GM20431 (cell line): ENCODE data around the gene BOD1.

Experiments
- in situ Hi-C: fragments of 300-500 bp; cut with MseI, MboI; formaldehyde crosslinking; loops from one replicate; pipeline ENCODE4 v1.15.0; 2020; ENCODE audit warnings: low sequenced_read_pairs; ENCODE audit not compliant: unreplicated experiment

Gene BOD1

GRCh38 chr5:173642191-173642816, 25.9 kb upstream of the BOD1 start:
- in situ Hi-C loops = no loop called here

GRCh38 chr5:173640156-173640804, 23.8 kb upstream of the BOD1 start:
- in situ Hi-C loops = no loop called here

GRCh38 chr5:173638126-173639040, 21.9 kb upstream of the BOD1 start:
- in situ Hi-C loops = no loop called here

- in situ Hi-C loops = no loop called here
These were observed 20.9 kb upstream of the BOD1 start for GRCh38 chr5:173637340-173637739.

- in situ Hi-C loops = no loop called here
These were observed 18.1 kb upstream of the BOD1 start for GRCh38 chr5:173634465-173634983.

DNA sequence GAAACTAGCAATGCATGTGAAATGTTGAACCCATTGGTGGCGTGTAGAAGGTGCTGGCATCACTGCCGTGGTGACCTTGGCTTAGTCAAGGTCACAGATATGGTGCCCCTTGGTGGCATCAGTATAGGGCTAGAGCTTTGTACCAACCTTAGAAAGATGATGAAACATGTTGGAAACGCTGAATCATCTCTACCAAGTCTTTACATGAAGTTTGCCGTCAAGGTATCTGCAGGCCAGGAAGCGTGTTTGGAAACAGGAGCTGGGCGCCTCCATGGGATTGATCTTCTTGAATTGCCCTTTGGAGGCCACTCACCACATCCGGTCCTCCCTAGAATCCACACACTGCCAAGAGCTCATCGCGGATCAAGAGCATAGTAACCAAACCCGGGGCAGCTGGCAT, 16.9 kb upstream of the BOD1 start:
- in situ Hi-C loops = no loop called here

- in situ Hi-C loops = no loop called here
These were observed 15.0 kb upstream of the BOD1 start for GRCh38 chr5:173631478-173631877.

GRCh38 chr5:173630724-173631365, 14.4 kb upstream of the BOD1 start:
- in situ Hi-C loops = no loop called here

- in situ Hi-C loops = no loop called here
These were observed 13.2 kb upstream of the BOD1 start for GRCh38 chr5:173629628-173630027.

DNA sequence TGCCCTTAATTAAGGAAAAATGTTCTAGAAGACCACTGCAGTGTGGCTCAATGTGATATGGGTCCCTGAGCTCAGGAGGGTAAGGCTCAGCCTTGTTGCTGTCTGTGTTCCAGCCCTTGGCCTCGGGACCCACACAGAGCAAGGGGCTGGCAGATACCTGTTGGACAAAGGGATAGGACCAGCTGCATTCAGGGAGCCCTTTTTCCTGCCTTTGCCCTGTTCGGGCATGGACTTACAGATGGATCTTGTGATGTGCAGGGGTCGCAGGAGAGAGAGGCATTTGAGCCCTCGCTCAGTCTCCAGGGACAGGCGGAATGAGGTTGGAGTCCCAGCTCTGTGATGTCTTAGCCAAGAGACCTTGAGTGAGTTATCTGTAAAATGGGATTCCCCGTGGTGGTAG, 12.1 kb upstream of the BOD1 start:
- in situ Hi-C loops = no loop called here

GRCh38 chr5:173627860-173628392, 11.5 kb upstream of the BOD1 start:
- in situ Hi-C loops = no loop called here

GRCh38 chr5:173627271-173627670, 10.8 kb upstream of the BOD1 start:
- in situ Hi-C loops = no loop called here

- in situ Hi-C loops = no loop called here
These were observed 10.0 kb upstream of the BOD1 start for GRCh38 chr5:173626505-173626820.

DNA sequence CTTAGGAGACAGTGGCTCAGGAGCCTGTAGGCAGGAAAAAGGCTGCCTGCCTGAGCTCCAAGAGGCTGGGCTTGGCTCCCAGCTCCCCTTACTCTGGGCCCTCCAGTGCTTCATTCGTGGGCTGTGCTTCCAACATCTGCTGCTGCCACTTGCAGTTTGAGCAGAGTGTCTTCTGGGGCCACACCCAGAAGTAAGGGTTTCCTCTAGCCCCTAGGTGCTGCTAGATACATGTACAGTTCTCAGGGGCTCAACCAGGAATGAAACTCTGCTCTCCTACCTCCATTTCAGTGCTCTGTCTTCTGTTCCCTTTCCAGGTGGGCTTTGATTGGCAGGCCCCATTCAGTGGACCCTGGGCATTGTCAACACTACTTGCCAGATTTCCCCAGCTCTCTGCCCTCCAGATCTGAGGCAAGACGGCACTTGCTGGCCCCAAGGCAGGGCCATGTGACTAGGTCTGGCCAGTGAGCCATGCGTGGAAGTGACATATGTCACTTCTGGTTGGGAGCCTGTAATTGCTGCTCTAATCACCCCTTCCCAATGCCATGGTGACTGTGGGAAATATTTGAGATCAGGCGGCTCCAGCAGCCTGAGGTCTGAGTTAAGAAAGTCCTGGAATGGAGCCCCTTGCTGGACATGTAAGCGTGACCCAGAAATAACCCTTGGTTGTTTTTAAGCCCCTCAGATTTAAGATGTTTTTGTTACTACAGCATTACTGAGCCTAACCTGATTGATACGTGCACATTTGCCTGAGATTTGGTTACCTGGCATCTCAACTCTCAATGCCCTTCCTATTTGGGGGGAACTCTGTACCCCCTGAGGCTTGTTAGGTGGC, 9.4 kb upstream of the BOD1 start:
- in situ Hi-C loops = no loop called here

GRCh38 chr5:173625261-173625660, 8.8 kb upstream of the BOD1 start:
- in situ Hi-C loops = no loop called here

DNA sequence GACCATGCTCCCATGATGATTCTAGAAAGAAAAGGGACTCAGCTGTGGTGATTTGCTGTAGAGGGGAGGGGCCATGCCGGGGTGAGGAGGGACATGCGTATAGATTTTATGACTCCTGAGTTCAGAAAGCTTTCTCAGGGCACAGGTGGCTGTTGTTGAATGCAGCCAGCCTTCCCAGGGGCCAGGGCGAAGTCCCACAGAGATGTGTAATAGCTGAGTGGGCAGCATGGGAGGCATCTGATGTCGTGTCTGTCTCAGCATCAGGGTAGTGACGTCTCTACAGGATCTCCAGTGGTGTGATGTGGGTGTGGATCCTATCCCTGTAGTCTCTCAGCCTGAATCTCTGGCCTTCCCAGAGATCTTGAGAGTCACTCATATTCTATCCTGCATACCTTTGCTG, 7.8 kb upstream of the BOD1 start:
- in situ Hi-C loops = loop anchor here (5.0 to 25.0 kb wide), 2 partner anchors 348 to 688 kb away; no protein-coding TSS in a partner anchor

DNA sequence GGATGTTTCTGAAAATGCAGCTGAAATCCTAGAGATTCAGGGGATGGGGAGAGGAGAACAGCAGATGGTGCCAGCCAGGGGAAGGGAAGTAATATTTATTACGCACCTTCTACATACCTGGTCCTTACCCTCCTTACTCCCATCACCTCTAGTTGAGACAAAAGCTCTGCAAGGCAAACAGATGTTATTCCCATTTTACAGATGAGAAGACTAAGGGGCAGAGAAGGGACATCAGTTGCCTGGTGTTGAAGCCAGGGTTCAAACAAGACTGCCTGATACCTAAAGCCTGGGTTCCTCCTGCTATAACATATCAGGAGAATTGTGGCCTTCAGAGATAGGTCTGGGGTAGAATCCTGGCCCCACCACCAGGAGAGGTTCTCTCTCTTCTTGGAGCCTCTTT, 7.3 kb upstream of the BOD1 start:
- in situ Hi-C loops = loop anchor here (5.0 to 25.0 kb wide), 2 partner anchors 349 to 689 kb away; no protein-coding TSS in a partner anchor

GRCh38 chr5:173623296-173623771, 6.9 kb upstream of the BOD1 start:
- in situ Hi-C loops = loop anchor here (5.0 to 25.0 kb wide), 2 partner anchors 349 to 689 kb away; no protein-coding TSS in a partner anchor
